ENCODE data around the gene RRP1. TPM values are rescaled to one million over a fixed set of nuclear protein-coding genes. Genes with fewer than 3 reads are reported as not detected.

The RRP1 gene
- total RNA-seq, 4 donors from 2014 or later, result 22.0 to 66.8 (median 25.4) TPM

DNA sequence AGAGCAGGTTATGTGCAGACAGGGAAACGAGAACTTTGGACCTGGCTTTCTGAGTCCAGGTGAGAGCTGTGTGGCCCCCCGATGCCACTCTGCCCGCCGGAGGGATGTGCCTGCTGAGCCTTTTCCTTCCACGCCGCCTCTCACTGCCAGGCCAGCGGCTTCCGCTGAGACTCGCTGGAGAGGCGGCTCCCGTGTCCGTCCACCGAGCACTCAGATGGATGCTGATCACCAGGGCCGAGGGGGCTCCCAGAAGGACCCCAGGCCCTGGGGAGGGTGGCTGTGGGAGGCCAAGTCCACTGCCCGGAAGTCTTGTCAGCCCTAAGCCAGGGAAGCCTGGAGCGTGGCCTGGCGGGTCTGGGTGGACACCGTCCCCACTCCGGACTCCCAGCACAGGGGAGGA lies 29.7 kb upstream of the RRP1 start:
- ATAC-seq (ENCODE audit: low FRiP score) (no peak), DNase-seq (ENCODE audit: low spot score) (no peak)
- TF ChIP-seq, protein P1, sequence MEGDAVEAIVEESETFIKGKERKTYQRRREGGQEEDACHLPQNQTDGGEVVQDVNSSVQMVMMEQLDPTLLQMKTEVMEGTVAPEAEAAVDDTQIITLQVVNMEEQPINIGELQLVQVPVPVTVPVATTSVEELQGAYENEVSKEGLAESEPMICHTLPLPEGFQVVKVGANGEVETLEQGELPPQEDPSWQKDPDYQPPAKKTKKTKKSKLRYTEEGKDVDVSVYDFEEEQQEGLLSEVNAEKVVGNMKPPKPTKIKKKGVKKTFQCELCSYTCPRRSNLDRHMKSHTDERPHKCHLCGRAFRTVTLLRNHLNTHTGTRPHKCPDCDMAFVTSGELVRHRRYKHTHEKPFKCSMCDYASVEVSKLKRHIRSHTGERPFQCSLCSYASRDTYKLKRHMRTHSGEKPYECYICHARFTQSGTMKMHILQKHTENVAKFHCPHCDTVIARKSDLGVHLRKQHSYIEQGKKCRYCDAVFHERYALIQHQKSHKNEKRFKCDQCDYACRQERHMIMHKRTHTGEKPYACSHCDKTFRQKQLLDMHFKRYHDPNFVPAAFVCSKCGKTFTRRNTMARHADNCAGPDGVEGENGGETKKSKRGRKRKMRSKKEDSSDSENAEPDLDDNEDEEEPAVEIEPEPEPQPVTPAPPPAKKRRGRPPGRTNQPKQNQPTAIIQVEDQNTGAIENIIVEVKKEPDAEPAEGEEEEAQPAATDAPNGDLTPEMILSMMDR (IDR thresholded peaks at IDR 0.05), result no peak

DNA sequence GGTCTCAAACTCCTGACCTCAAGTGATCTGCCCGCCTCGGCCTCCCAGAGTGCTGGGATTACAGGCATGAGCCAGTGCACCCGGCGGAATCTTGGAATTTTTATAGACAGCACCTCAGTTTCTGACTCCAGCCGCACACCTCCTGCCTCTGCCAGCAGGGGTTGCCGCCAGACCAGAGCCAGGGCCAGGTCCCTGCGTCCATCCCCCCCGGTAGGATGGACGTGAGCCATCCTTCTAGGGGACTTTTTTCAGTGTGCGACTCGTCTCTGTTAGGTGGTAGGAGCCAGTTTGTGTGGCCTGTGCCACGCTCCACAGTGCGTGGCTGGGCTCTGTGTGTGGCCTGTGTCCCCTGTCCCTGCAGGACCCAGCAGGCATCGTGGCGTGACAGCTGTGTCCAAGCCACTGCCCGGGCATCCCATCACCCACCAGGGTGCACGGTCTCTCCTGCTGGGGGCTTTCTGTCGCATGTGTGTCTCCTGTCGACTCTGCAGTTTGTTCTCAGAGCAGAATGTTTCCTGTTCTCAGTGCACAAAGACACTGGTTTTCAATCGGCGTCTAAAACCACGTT lies 28.9 kb upstream of the RRP1 start:
- DNase-seq (ENCODE audit: low spot score), result no peak
- TF ChIP-seq, protein P1 (IDR thresholded peaks at IDR 0.05), result no peak
- no peak for ATAC-seq (ENCODE audit: low FRiP score)

DNA sequence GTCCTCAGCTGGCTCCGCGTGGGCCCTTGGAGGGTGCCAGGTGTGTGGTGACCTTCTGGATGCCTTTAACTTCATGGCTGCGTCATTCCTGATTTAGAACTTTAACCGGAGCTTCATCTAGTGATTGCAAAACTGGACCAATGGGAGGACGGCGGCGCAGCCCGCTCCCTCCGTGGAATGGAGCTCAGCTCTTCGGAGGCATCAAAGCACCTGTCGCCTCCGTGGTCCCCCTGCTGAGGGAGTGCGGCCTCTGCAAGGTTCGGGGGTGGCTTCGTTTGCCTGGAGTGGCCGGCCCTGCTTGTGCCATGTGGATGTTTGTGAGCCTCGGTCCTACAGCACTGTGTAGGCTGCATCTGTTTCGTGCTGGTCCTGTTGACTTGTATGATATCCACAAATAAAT lies 27.5 kb upstream of the RRP1 start:
- TF ChIP-seq, protein P1 (IDR thresholded peaks at IDR 0.05), result no peak
- ATAC-seq (ENCODE audit: low FRiP score) (no peak), DNase-seq (ENCODE audit: low spot score) (no peak)

DNA sequence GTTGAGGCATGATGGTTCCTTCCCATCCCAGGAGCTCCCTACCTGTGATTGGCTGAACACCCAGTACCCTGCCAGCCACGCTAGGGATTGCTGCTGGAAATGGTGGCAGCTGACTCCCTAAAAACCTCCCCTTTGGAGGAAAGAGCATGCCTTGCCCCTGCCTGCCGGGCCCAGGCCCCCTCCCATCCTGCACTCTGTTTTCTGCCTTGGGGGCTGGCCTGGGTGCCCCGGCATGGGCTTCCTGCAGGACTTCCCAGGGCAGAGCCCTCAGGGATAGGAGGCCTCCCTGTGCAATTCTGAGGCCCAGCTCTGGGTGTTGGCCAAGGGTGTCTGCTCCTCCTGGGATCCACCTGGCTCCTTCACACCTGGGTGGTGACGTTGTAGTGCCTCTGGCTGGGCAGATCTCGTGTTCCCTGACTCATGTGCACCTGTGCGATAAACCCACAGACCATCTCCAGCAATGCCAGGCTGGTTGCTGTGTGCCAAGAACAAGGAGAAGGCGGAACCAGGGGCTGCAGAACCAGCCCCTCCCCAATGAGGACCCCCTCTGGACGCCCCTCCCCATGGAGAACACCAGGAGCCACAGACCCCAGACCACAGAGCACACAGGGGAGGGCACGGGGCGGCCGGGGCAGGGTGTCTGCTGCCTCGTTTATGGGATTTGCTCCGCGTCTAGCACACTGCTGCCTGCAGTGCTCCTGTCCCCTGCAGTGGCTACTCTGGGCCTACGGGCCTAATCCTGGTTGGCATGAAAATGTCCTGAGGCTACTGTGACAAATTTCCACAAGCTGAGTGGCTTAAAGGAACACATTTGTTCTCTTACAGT lies 26.9 kb upstream of the RRP1 start:
- TF ChIP-seq, protein P1 (IDR thresholded peaks at IDR 0.05), result no peak

DNA sequence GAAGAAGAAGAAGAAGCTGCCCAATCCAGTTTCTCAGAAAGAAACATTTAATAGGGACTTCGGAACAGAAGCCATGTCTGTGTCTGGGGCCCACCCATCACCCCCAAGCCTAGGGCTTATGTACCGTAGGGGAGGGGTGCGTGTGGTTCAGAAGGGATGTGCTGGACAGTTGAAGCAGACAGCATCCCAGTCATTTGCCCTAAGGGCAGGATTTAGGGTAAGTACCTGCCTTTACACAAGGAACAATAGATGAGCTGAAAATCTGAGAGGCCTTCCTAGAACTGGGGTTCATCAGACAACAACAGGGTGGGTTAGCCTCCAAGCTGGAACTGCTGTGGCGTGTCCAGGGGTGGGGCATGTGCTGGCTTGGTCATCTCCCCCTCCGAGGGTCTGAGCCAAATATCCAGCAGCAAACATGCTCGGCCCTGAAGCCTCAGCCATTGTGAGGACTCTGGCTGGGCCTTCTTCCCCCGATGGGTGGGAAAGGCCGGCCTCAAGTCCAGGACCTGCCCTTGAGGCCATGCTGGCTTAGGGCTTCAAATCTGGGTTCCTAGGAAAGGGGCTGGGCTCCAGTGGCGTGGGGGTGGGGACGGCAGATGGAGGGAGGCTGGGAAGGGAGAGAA lies 25.4 kb upstream of the RRP1 start:
- DNase-seq (ENCODE audit: low spot score) (no peak), ATAC-seq (ENCODE audit: low FRiP score) (no peak)
- TF ChIP-seq, protein P1 (IDR thresholded peaks at IDR 0.05), result no peak

More for the DNA sequence above, 26.9 kb upstream of the RRP1 start:
- ATAC-seq (ENCODE audit: low FRiP score), result no peak
- DNase-seq (ENCODE audit: low spot score), result no peak

DNA sequence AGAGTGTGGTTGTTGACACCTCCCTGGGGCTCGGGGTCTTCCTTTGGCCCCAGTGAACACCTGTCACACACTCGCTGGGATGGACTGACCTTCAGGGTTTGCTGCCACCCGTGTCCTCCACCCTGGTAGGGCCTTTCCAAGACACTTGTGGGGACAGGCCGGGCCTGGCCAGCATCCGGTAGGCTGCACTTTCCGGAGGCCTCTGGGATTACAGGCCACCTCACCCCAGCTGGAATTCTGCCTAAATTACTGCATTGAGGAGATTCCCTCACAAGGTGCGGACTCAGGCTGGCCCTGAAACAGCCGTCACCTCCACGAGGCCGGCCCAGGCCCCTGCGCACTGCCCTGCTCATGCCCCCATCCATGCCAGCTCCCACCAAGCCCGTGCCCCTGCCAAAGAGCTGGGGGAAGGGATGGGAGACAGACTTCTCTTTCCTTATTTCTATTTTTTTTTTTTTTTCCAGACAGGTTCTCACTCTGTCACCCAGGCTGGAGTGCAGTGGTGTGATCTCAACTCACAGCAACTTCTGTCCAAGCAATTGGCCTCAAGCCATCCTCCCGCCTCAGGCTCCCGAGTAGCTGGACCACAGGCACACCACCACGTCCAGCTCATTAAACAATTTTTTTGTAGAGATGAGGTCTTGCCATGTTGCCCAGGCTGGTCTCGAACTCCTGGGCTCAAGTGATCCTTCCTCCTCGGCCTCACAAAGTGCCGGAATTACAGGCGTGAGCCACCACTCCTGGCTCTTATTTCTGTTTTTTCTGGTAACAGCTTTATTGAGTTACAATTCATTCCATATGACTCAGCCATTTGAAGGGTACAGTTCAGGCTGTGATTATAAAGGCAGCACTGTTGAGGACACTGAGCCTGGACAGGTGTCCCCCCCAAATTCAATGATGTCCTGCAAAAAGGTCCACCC lies 24.5 kb upstream of the RRP1 start:
- no peak for DNase-seq (ENCODE audit: low spot score)
- ATAC-seq (ENCODE audit: low FRiP score), result no peak
- TF ChIP-seq, protein P1 (IDR thresholded peaks at IDR 0.05), result no peak
